ENCODE data around the gene QPCT. TPM values are rescaled to one million over a fixed set of nuclear protein-coding genes. Genes with fewer than 3 reads are reported as not detected.

Gene QPCT
- total and polyA plus RNA-seq, 5 donors from 2014 or later = 0.30 to 0.39 TPM; not detected in 3

- no peaks in the 10 kb centered on the region for H3K9me3 ChIP-seq (ENCODE audit: control insufficient read depth in 2 of 2, low read length in 2 of 2)
- no peak overlapping the region for H3K27ac Mint-ChIP-seq
- peaks cover 11% of the 10 kb centered on the region for H3K27me3 ChIP-seq (ENCODE audit: control insufficient read depth, insufficient read depth, low read length)
- H3K4me1 ChIP-seq (ENCODE audit: control insufficient read depth, insufficient read depth, low read length, poor library complexity, severe bottlenecking) = no peaks in the 10 kb centered on the region
- H3K9me3 Mint-ChIP-seq = no peaks in the 10 kb centered on the region
- no peaks in the 10 kb centered on the region for H3K36me3 ChIP-seq (ENCODE audit: control insufficient read depth, insufficient read depth, low read length)
- no peak overlapping the region for H3K4me3 ChIP-seq (ENCODE audit: low read depth, low read length)
- ATAC-seq (ENCODE audit: low read depth in 2 of 2) = no peak
- H3K4me1 Mint-ChIP-seq = no peaks in the 10 kb centered on the region
- no peak for DNase-seq
- H3K36me3 Mint-ChIP-seq = no peaks in the 10 kb centered on the region
- H3K27ac ChIP-seq (ENCODE audit: insufficient read depth, low read length, poor library complexity, severe bottlenecking) = no peak overlapping the region
- peaks cover 54% of the 10 kb centered on the region for H3K27me3 Mint-ChIP-seq
- no peak overlapping the region for H3K4me3 Mint-ChIP-seq
Observed at GRCh38 chr2:37335604-37336003, 8.8 kb upstream of the QPCT start.

GRCh38 chr2:37337620-37338280 is 6.7 kb upstream of the QPCT start:
- no peaks in the 10 kb centered on the region for H3K4me1 Mint-ChIP-seq
- H3K36me3 Mint-ChIP-seq = no peaks in the 10 kb centered on the region
- no peak for ATAC-seq (ENCODE audit: low read depth in 2 of 2)
- Histone ChIP-seq H3K36me3 (ENCODE audit: control insufficient read depth, insufficient read depth, low read length) (no peaks in the 10 kb centered on the region), H3K4me3 (ENCODE audit: low read depth, low read length) (no peak overlapping the region), H3K4me1 (ENCODE audit: control insufficient read depth, insufficient read depth, low read length, poor library complexity, severe bottlenecking) (no peaks in the 10 kb centered on the region), H3K27me3 (ENCODE audit: control insufficient read depth, insufficient read depth, low read length) (peaks cover 7% of the 10 kb centered on the region), H3K27ac (ENCODE audit: insufficient read depth, low read length, poor library complexity, severe bottlenecking) (no peak overlapping the region), H3K9me3 (ENCODE audit: control insufficient read depth in 2 of 2, low read length in 2 of 2) (no peaks in the 10 kb centered on the region)
- DNase-seq = no peak
- peaks cover 57% of the 10 kb centered on the region for H3K27me3 Mint-ChIP-seq
- H3K9me3 Mint-ChIP-seq = no peaks in the 10 kb centered on the region
- no peak overlapping the region for H3K4me3 Mint-ChIP-seq
- H3K27ac Mint-ChIP-seq = no peak overlapping the region

DNA sequence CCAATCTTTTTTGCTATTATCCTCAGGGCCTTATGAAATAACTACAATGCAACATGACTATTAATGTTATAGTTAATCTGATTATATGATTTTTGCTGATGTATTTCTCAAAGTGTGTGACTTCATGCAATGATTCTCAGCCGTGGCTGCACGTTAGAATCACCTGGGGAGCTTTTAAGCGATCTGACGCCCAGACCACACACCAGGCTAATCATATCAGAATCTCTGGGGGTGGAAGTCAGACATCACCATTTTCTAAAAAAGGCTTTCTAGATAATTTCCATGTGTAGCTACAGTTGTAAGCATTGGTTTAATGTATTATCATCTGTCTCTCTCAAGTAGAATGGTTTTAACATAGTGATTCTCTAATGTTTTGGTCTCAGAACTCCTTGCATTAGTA is 5.5 kb upstream of the QPCT start:
- H3K36me3 ChIP-seq (ENCODE audit: control insufficient read depth, insufficient read depth, low read length) = no peaks in the 10 kb centered on the region
- ATAC-seq (ENCODE audit: low read depth in 2 of 2) (no peak), DNase-seq (no peak)
- H3K4me1 ChIP-seq (ENCODE audit: control insufficient read depth, insufficient read depth, low read length, poor library complexity, severe bottlenecking) = no peaks in the 10 kb centered on the region
- H3K9me3 ChIP-seq (ENCODE audit: control insufficient read depth in 2 of 2, low read length in 2 of 2) = no peaks in the 10 kb centered on the region
- H3K9me3 Mint-ChIP-seq = no peaks in the 10 kb centered on the region
- peaks cover 6% of the 10 kb centered on the region for H3K27me3 ChIP-seq (ENCODE audit: control insufficient read depth, insufficient read depth, low read length)
- H3K4me3 ChIP-seq (ENCODE audit: low read depth, low read length) = no peak overlapping the region
- H3K27me3 Mint-ChIP-seq = peaks cover 66% of the 10 kb centered on the region
- no peaks in the 10 kb centered on the region for H3K36me3 Mint-ChIP-seq
- peaks cover 0 to 3% (median 0%) of the 10 kb centered on the region in 4 donors for H3K4me1 Mint-ChIP-seq
- no peak overlapping the region for H3K27ac ChIP-seq (ENCODE audit: insufficient read depth, low read length, poor library complexity, severe bottlenecking)
- H3K27ac Mint-ChIP-seq = no peak overlapping the region
- no peak overlapping the region for H3K4me3 Mint-ChIP-seq

GRCh38 chr2:37340637-37341036 is 3.8 kb upstream of the QPCT start:
- peaks cover 0 to 9% (median 0%) of the 10 kb centered on the region in 4 donors for H3K4me1 Mint-ChIP-seq
- no peak overlapping the region for H3K4me3 ChIP-seq (ENCODE audit: low read depth, low read length)
- no peak for DNase-seq
- H3K9me3 ChIP-seq (ENCODE audit: control insufficient read depth in 2 of 2, low read length in 2 of 2) = no peaks in the 10 kb centered on the region
- H3K27me3 Mint-ChIP-seq = peaks cover 65% of the 10 kb centered on the region
- no peaks in the 10 kb centered on the region for H3K36me3 ChIP-seq (ENCODE audit: control insufficient read depth, insufficient read depth, low read length)
- H3K27me3 ChIP-seq (ENCODE audit: control insufficient read depth, insufficient read depth, low read length) = peaks cover 11% of the 10 kb centered on the region
- no peaks in the 10 kb centered on the region for H3K9me3 Mint-ChIP-seq
- H3K4me3 Mint-ChIP-seq = no peak overlapping the region
- peaks cover 14% of the 10 kb centered on the region for H3K4me1 ChIP-seq (ENCODE audit: control insufficient read depth, insufficient read depth, low read length, poor library complexity, severe bottlenecking)
- H3K36me3 Mint-ChIP-seq = no peaks in the 10 kb centered on the region
- H3K27ac ChIP-seq (ENCODE audit: insufficient read depth, low read length, poor library complexity, severe bottlenecking) = no peak overlapping the region
- no peak for ATAC-seq (ENCODE audit: low read depth in 2 of 2)
- no peak overlapping the region for H3K27ac Mint-ChIP-seq

GRCh38 chr2:37342591-37343220 is 1.7 kb upstream of the QPCT start:
- no peak overlapping the region for H3K4me3 ChIP-seq (ENCODE audit: low read depth, low read length)
- Mint-ChIP-seq H3K36me3 (no peaks in the 10 kb centered on the region), H3K4me1 (peaks cover 0 to 9% (median 1%) of the 10 kb centered on the region in 4 donors), H3K4me3 (peak overlapping the region in 1 of 4 donors; percentile 47), H3K27me3 (peaks cover 79% of the 10 kb centered on the region), H3K27ac (no peak overlapping the region), H3K9me3 (no peaks in the 10 kb centered on the region)
- H3K4me1 ChIP-seq (ENCODE audit: control insufficient read depth, insufficient read depth, low read length, poor library complexity, severe bottlenecking) = peaks cover 14% of the 10 kb centered on the region
- no peak for ATAC-seq (ENCODE audit: low read depth in 2 of 2)
- H3K36me3 ChIP-seq (ENCODE audit: control insufficient read depth, insufficient read depth, low read length) = no peaks in the 10 kb centered on the region
- H3K27ac ChIP-seq (ENCODE audit: insufficient read depth, low read length, poor library complexity, severe bottlenecking) = no peak overlapping the region
- no peaks in the 10 kb centered on the region for H3K9me3 ChIP-seq (ENCODE audit: control insufficient read depth in 2 of 2, low read length in 2 of 2)
- peaks cover 19% of the 10 kb centered on the region for H3K27me3 ChIP-seq (ENCODE audit: control insufficient read depth, insufficient read depth, low read length)
- DNase-seq = no peak

GRCh38 chr2:37343537-37344434 is 644 bp upstream of the QPCT start:
- H3K27me3 Mint-ChIP-seq = peaks cover 71% of the 10 kb centered on the region
- Histone ChIP-seq H3K36me3 (ENCODE audit: control insufficient read depth, insufficient read depth, low read length) (no peaks in the 10 kb centered on the region), H3K27me3 (ENCODE audit: control insufficient read depth, insufficient read depth, low read length) (peaks cover 25% of the 10 kb centered on the region), H3K4me1 (ENCODE audit: control insufficient read depth, insufficient read depth, low read length, poor library complexity, severe bottlenecking) (peaks cover 14% of the 10 kb centered on the region), H3K9me3 (ENCODE audit: control insufficient read depth in 2 of 2, low read length in 2 of 2) (no peaks in the 10 kb centered on the region), H3K4me3 (ENCODE audit: low read depth, low read length) (no peak overlapping the region), H3K27ac (ENCODE audit: insufficient read depth, low read length, poor library complexity, severe bottlenecking) (no peak overlapping the region)
- ATAC-seq (ENCODE audit: low read depth in 2 of 2) (no peak), DNase-seq (no peak)
- H3K27ac Mint-ChIP-seq = peak overlapping the region in 1 of 3 donors; percentile 64
- H3K36me3 Mint-ChIP-seq = no peaks in the 10 kb centered on the region
- H3K4me1 Mint-ChIP-seq = peaks cover 0 to 9% (median 1%) of the 10 kb centered on the region in 4 donors
- peak overlapping the region; percentile 40 to 83 (median 64) for H3K4me3 Mint-ChIP-seq
- H3K9me3 Mint-ChIP-seq = no peaks in the 10 kb centered on the region

DNA sequence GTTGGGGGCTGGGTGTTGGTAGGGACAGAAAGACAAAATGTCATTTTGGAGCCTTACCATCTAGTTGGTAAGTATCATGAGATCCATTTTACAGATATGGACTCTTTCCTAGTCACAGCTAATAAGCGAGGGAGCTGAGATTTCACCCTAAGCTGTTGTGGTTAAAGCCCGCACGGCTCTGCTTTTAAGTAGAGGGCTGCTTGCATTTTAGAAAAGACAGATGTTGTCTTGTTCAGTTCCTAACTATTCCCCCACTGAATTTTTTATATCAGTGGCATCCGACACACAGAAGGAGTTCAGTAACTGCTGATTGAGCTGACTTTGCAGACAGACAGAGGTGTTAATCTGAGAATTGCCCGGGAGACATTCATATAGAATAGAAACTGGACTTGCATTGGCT is 3.7 kb downstream of the QPCT start:
- ATAC-seq (ENCODE audit: low read depth in 2 of 2) = no peak

More for the DNA sequence above, 3.7 kb downstream of the QPCT start:
- Histone ChIP-seq H3K27me3 (ENCODE audit: control insufficient read depth, insufficient read depth, low read length) (peaks cover 26% of the 10 kb centered on the region), H3K4me1 (ENCODE audit: control insufficient read depth, insufficient read depth, low read length, poor library complexity, severe bottlenecking) (peaks cover 14% of the 10 kb centered on the region), H3K27ac (ENCODE audit: insufficient read depth, low read length, poor library complexity, severe bottlenecking) (no peak overlapping the region), H3K4me3 (ENCODE audit: low read depth, low read length) (no peak overlapping the region), H3K9me3 (ENCODE audit: control insufficient read depth in 2 of 2, low read length in 2 of 2) (no peaks in the 10 kb centered on the region), H3K36me3 (ENCODE audit: control insufficient read depth, insufficient read depth, low read length) (no peaks in the 10 kb centered on the region)
- no peaks in the 10 kb centered on the region for H3K9me3 Mint-ChIP-seq
- peaks cover 63% of the 10 kb centered on the region for H3K27me3 Mint-ChIP-seq
- no peak for DNase-seq
- H3K4me3 Mint-ChIP-seq = no peak overlapping the region
- no peak overlapping the region for H3K27ac Mint-ChIP-seq
- peaks cover 0 to 9% (median 1%) of the 10 kb centered on the region in 4 donors for H3K4me1 Mint-ChIP-seq
- H3K36me3 Mint-ChIP-seq = no peaks in the 10 kb centered on the region

Measured in CD4-positive, CD25-positive, alpha-beta regulatory T cell (primary cell).